Endothelial cell of umbilical vein (primary cell): Measurements from ENCODE around the gene SNX25.

Experiments used
- MYC ChIP-seq: IDR thresholded peaks from one replicate; pipeline ENCODE4 v1.6.1; 2011; ENCODE audit warnings: mild to moderate bottlenecking, low read depth, low read length
- POLR2AphosphoS5 ChIP-seq: IDR thresholded peaks from 2 replicates; pipeline ENCODE4 v1.6.1; 2012; ENCODE audit warnings: low read depth, mild to moderate bottlenecking, control low read depth, low read length, moderate library complexity; ENCODE audit not compliant: insufficient read depth
- TF ChIP-seq, protein P1 (sequence below), 2 donors: IDR thresholded peaks; 1 replicate in 1 of 2; 2 replicates in 1 of 2; pipeline ENCODE4 v1.5.1; 2011; ENCODE audit warnings: low read length in 2 of 2, mild to moderate bottlenecking in 2 of 2, moderate library complexity in 2 of 2, control low read depth in 1 of 2, inconsistent platforms in 1 of 2, low read depth in 1 of 2; ENCODE audit not compliant: insufficient read depth in 1 of 2; ENCODE audit errors: extremely low read depth in 1 of 2

DNA sequence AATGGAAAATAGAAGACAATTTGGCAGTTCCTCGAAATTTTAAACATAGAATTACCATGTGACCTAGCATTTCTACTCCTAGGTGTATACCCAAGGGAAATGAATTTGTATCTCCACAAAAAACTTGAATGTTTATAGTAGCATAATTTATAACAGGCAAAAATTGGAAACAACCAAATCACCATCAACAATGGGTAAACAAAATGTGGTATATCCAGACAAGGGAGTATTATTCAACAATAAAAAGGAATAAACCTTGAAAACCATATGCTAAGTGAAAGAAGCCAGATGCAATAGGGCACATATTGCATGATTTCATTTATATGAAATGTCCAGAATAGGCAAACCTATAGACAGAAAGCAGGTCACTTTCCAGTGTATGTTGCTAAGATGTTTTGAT lies 83.8 kb downstream of the SNX25 start:
- TF ChIP-seq, protein P1, sequence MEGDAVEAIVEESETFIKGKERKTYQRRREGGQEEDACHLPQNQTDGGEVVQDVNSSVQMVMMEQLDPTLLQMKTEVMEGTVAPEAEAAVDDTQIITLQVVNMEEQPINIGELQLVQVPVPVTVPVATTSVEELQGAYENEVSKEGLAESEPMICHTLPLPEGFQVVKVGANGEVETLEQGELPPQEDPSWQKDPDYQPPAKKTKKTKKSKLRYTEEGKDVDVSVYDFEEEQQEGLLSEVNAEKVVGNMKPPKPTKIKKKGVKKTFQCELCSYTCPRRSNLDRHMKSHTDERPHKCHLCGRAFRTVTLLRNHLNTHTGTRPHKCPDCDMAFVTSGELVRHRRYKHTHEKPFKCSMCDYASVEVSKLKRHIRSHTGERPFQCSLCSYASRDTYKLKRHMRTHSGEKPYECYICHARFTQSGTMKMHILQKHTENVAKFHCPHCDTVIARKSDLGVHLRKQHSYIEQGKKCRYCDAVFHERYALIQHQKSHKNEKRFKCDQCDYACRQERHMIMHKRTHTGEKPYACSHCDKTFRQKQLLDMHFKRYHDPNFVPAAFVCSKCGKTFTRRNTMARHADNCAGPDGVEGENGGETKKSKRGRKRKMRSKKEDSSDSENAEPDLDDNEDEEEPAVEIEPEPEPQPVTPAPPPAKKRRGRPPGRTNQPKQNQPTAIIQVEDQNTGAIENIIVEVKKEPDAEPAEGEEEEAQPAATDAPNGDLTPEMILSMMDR (IDR thresholded peaks at IDR 0.05; ENCODE audit: extremely low read depth in 1 of 2, insufficient read depth in 1 of 2, low read depth in 1 of 2, low read length in 2 of 2) = no peak
- TF ChIP-seq MYC (no peak), POLR2AphosphoS5 (no peak)
